Stomach (tissue), 4 donors: ENCODE data around the gene MTCL1.

Experiments used
- EP300 ChIP-seq: sonication (generic); formaldehyde crosslinking; IDR thresholded peaks from one replicate; pipeline ENCODE4 v1.6.1; 2017; ENCODE audit warnings: antibody characterized with exemption
- POLR2A ChIP-seq, 4 donors: fragments of 450-650 bp; IDR thresholded peaks; one replicate each; pipeline ENCODE4 v1.6.1; 2016; ENCODE audit warnings: antibody characterized with exemption in 4 of 4, control low read depth in 2 of 4, mild to moderate bottlenecking in 1 of 4, moderate library complexity in 1 of 4
- POLR2AphosphoS5 ChIP-seq, 3 donors: sonication (generic); formaldehyde crosslinking; IDR thresholded peaks; one replicate each; pipeline ENCODE4 v1.6.1; 2016; ENCODE audit warnings: antibody characterized with exemption in 3 of 3

GRCh38 chr18:8793445-8794155 lies 88.2 kb downstream of the MTCL1 start:
- no peak for TF ChIP-seq EP300
- TF ChIP-seq POLR2AphosphoS5 (IDR thresholded peaks at IDR 0.05): no peak
- TF ChIP-seq POLR2A (IDR thresholded peaks at IDR 0.05): no peak
